Thoracic aorta (tissue), 2 donors: ENCODE measurements around the gene NFASC. TPM values are rescaled to one million over a fixed set of nuclear protein-coding genes. Genes with fewer than 3 reads are reported as not detected.

Experiments used
- ATAC-seq: fragments of 150-250 bp; one replicate; pipeline ENCODE4 v1.8.0; 2017; ENCODE audit warnings: low read depth; ENCODE audit not compliant: insufficient number of reproducible peaks, low FRiP score
- DNase-seq: peaks from one replicate; pipeline ENCODE4 v3.0.0-alpha.2; 2020; ENCODE audit warnings: low spot score
- H3K27ac ChIP-seq, 2 donors: fragments of 200-600 bp; sonication (generic); 1 replicate in 1 of 2; 2 replicates in 1 of 2; pipeline ENCODE4 v1.5.1; 2016; ENCODE audit warnings: mild to moderate bottlenecking in 2 of 2, moderate library complexity in 2 of 2
- H3K27me3 ChIP-seq: fragments of 200-600 bp; sonication (generic); replicated peaks from 2 replicates; pipeline ENCODE4 v1.6.0; 2016; ENCODE audit warnings: mild to moderate bottlenecking; ENCODE audit not compliant: insufficient read depth
- H3K36me3 ChIP-seq: fragments of 200-600 bp; sonication (generic); one replicate; pipeline ENCODE4 v1.5.1; 2016
- H3K4me1 ChIP-seq, 2 donors: fragments of 200-600 bp; sonication (generic); 1 replicate in 1 of 2; 2 replicates in 1 of 2; pipeline versions ENCODE4 v1.5.1 to v1.6.0; 2016; ENCODE audit warnings: low read depth in 2 of 2, mild to moderate bottlenecking in 1 of 2; ENCODE audit not compliant: control insufficient read depth in 1 of 2
- H3K4me3 ChIP-seq: fragments of 200-600 bp; sonication (generic); 2 replicates; pipeline ENCODE4 v1.5.1; 2016; ENCODE audit warnings: mild to moderate bottlenecking
- H3K9me3 ChIP-seq: fragments of 200-600 bp; sonication (generic); 2 replicates; pipeline ENCODE4 v1.5.1; 2016
- CTCF ChIP-seq: fragments of 200-600 bp; sonication (generic); IDR thresholded peaks from one replicate; pipeline ENCODE4 v1.5.1; 2019; ENCODE audit warnings: antibody characterized with exemption
- total RNA-seq, 2 donors: library from RNA; depleted of rRNA; stranded (reverse); fragments of >200 nt; gene quantifications; one replicate each; pipeline versions ENCODE4 v1.1.0 to v1.2.3, GENCODE V29; 2016

Gene NFASC
- total RNA-seq, 2 donors from 2014 or later, result 26.2 to 29.5 TPM

GRCh38 chr1:205062319-205062718 is 191.7 kb downstream of the NFASC start:
- no peaks in the 10 kb centered on the region for H3K9me3 ChIP-seq
- no peak for ATAC-seq
- TF ChIP-seq CTCF, result no peak
- H3K27me3 ChIP-seq, result no peaks in the 10 kb centered on the region
- no peak overlapping the region for H3K4me3 ChIP-seq
- H3K36me3 ChIP-seq, result no peaks in the 10 kb centered on the region
- H3K4me1 ChIP-seq, result peaks cover 0 to 3% of the 10 kb centered on the region in 2 donors
- no peak for DNase-seq
- no peak overlapping the region for H3K27ac ChIP-seq

- ATAC-seq, result no peak
- H3K27ac ChIP-seq, result no peak overlapping the region
Measured at GRCh38 chr1:205062895-205063294, 192.2 kb downstream of the NFASC start.

GRCh38 chr1:205064301-205064700 is 193.6 kb downstream of the NFASC start:
- no peak for TF ChIP-seq CTCF
- Histone ChIP-seq H3K27me3 (no peaks in the 10 kb centered on the region), H3K4me1 (peaks cover 0 to 3% of the 10 kb centered on the region in 2 donors), H3K9me3 (no peaks in the 10 kb centered on the region), H3K27ac (no peak overlapping the region), H3K36me3 (no peaks in the 10 kb centered on the region), H3K4me3 (no peak overlapping the region)
- DNase-seq, result no peak
- no peak for ATAC-seq

More at GRCh38 chr1:205062895-205063294, 192.2 kb downstream of the NFASC start:
- no peak for DNase-seq
- Histone ChIP-seq H3K9me3 (no peaks in the 10 kb centered on the region), H3K4me1 (peaks cover 0 to 3% of the 10 kb centered on the region in 2 donors), H3K36me3 (no peaks in the 10 kb centered on the region), H3K4me3 (no peak overlapping the region), H3K27me3 (no peaks in the 10 kb centered on the region)
- TF ChIP-seq CTCF, result no peak

GRCh38 chr1:205064741-205065316 is 194.2 kb downstream of the NFASC start:
- Histone ChIP-seq H3K4me3 (no peak overlapping the region), H3K4me1 (peaks cover 0 to 3% of the 10 kb centered on the region in 2 donors), H3K27ac (no peak overlapping the region), H3K27me3 (no peaks in the 10 kb centered on the region), H3K36me3 (no peaks in the 10 kb centered on the region), H3K9me3 (no peaks in the 10 kb centered on the region)
- DNase-seq (no peak), ATAC-seq (no peak)
- no peak for TF ChIP-seq CTCF

- no peak for TF ChIP-seq CTCF
- no peak for DNase-seq
Measured at GRCh38 chr1:205065666-205066065, 195.0 kb downstream of the NFASC start.

More at GRCh38 chr1:205065666-205066065, 195.0 kb downstream of the NFASC start:
- ATAC-seq, result no peak
- no peaks in the 10 kb centered on the region for H3K36me3 ChIP-seq
- H3K9me3 ChIP-seq, result no peaks in the 10 kb centered on the region
- peaks cover 0 to 3% of the 10 kb centered on the region in 2 donors for H3K4me1 ChIP-seq
- H3K27me3 ChIP-seq, result no peaks in the 10 kb centered on the region
- H3K4me3 ChIP-seq, result no peak overlapping the region
- no peak overlapping the region for H3K27ac ChIP-seq
